Hematopoietic multipotent progenitor cell (in vitro differentiated cells): ENCODE data around the gene PDK2. TPM values are rescaled to one million over a fixed set of nuclear protein-coding genes. Genes with fewer than 3 reads are reported as not detected.

Source experiments
- total RNA-seq: library from RNA; depleted of rRNA; stranded (reverse); fragments of >200 nt; gene quantifications from one replicate; pipeline ENCODE4 v1.2.3, GENCODE V29; 2012

Gene PDK2
- total RNA-seq, 1 donor: 111 TPM

Other genes with a start within 250 kb of the PDK2 start
- gene TAC4, start 247.3 kb upstream of the PDK2 start, total RNA-seq: not detected
- under 0.01 TPM for gene DLX4, start 126.2 kb upstream of the PDK2 start, total RNA-seq
- gene DLX3, start 100.1 kb upstream of the PDK2 start, total RNA-seq: not detected
- 10.5 TPM for gene ITGA3, start 39.2 kb upstream of the PDK2 start, total RNA-seq
- 1.1 TPM for gene SAMD14, start 34.8 kb downstream of the PDK2 start, total RNA-seq
- gene PPP1R9B, start 55.3 kb downstream of the PDK2 start, total RNA-seq: 42.5 TPM
- gene SGCA, start 70.7 kb downstream of the PDK2 start, total RNA-seq: not detected
- 0.54 TPM for gene COL1A1, start 106.3 kb downstream of the PDK2 start, total RNA-seq
- gene TMEM92, start 179.1 kb downstream of the PDK2 start, total RNA-seq: 0.27 TPM